Measurements from ENCODE around the gene GSK3A.
"Not testable (repeated sequence)": the region's sequence is repeated elsewhere in the genome, so short reads cannot be mapped to it uniquely, and the experiment has no call there.

Gene GSK3A

GRCh38 chr19:42268142-42268703 is 25.8 kb upstream of the GSK3A start:
- Histone ChIP-seq H3K9me3 (no peaks in the 10 kb centered on the region), H3K4me1 (no peaks in the 10 kb centered on the region), H3K36me3 (peaks cover 17% of the 10 kb centered on the region), H3K4me3 (ENCODE audit: low read depth, low read length) (peak overlapping the region; percentile 86), H3K27me3 (no peaks in the 10 kb centered on the region)
- peak; percentile 100 for DNase-seq
- no peak for TF ChIP-seq CTCF (IDR thresholded peaks at IDR 0.05; ENCODE audit: low read depth, low read length)

- Histone ChIP-seq H3K36me3 (peaks cover 12% of the 10 kb centered on the region), H3K4me3 (ENCODE audit: low read depth, low read length) (peak overlapping the region; percentile 86), H3K9me3 (no peaks in the 10 kb centered on the region), H3K4me1 (no peaks in the 10 kb centered on the region), H3K27me3 (no peaks in the 10 kb centered on the region)
- DNase-seq, result no peak
- TF ChIP-seq CTCF (IDR thresholded peaks at IDR 0.05; ENCODE audit: low read depth, low read length), result no peak
Observed at GRCh38 chr19:42267644-42268141, 25.3 kb upstream of the GSK3A start.

GRCh38 chr19:42266928-42267603 is 24.7 kb upstream of the GSK3A start:
- not testable (repeated sequence) for H3K4me1 ChIP-seq, DNase-seq
- H3K4me3 ChIP-seq (ENCODE audit: low read depth, low read length), result peak overlapping the region; percentile 86

GRCh38 chr19:42266105-42266504 is 23.7 kb upstream of the GSK3A start:
- not testable (repeated sequence) for H3K36me3 ChIP-seq; DNase-seq; H3K27me3 ChIP-seq; H3K9me3 ChIP-seq; H3K4me1 ChIP-seq; H3K4me3 ChIP-seq (ENCODE audit: low read depth, low read length)

More at GRCh38 chr19:42266928-42267603, 24.7 kb upstream of the GSK3A start:
- not testable (repeated sequence) for H3K36me3 ChIP-seq, H3K27me3 ChIP-seq, H3K9me3 ChIP-seq

- no peak overlapping the region for H3K4me3 ChIP-seq (ENCODE audit: low read depth, low read length)
- no peak for TF ChIP-seq CTCF (IDR thresholded peaks at IDR 0.05; ENCODE audit: low read depth, low read length)
- H3K4me1 ChIP-seq, result no peaks in the 10 kb centered on the region
- H3K27me3 ChIP-seq, result no peaks in the 10 kb centered on the region
- H3K9me3 ChIP-seq, result no peaks in the 10 kb centered on the region
- no peaks in the 10 kb centered on the region for H3K36me3 ChIP-seq
- DNase-seq, result no peak
Observed at GRCh38 chr19:42261763-42262162, 19.4 kb upstream of the GSK3A start.

- H3K36me3 ChIP-seq; H3K4me1 ChIP-seq; H3K9me3 ChIP-seq; DNase-seq; H3K4me3 ChIP-seq (ENCODE audit: low read depth, low read length); H3K27me3 ChIP-seq: not testable (repeated sequence)
Observed at GRCh38 chr19:42257842-42258241, 15.4 kb upstream of the GSK3A start.

GRCh38 chr19:42255766-42256745 is 13.7 kb upstream of the GSK3A start:
- Histone ChIP-seq H3K4me1 (peaks cover 7% of the 10 kb centered on the region), H3K9me3 (no peaks in the 10 kb centered on the region), H3K27me3 (no peaks in the 10 kb centered on the region), H3K36me3 (peaks cover 4% of the 10 kb centered on the region; the same call in 1 of the 2 replicates), H3K4me3 (ENCODE audit: low read depth, low read length) (peak overlapping the region; percentile 70)
- DNase-seq, result peak; percentile 72
- no peak for TF ChIP-seq CTCF (IDR thresholded peaks at IDR 0.05; ENCODE audit: low read depth, low read length)
